Effector memory CD8-positive, alpha-beta T cell (primary cell): Measurements from ENCODE around the gene RPS6KA2.
"Not testable (repeated sequence)": the region's sequence is repeated elsewhere in the genome, so short reads cannot be mapped to it uniquely, and the experiment has no call there.

ENCODE experiments used
- ATAC-seq: fragments of 150-1000 bp; cut with Tn5 transposase; replicated peaks from 2 replicates; pipeline ENCODE4 v1.10.0; 2021; ENCODE audit warnings: mild to moderate bottlenecking, moderate library complexity
- DNase-seq, 3 experiments: peaks; one replicate each; pipeline ENCODE4 v3.0.0; 2021
- H3K27ac Mint-ChIP-seq, 2 donors: one replicate each; pipeline ENCODE4 v1.8.0; 2022; ENCODE audit warnings: mild to moderate bottlenecking in 2 of 2, mixed read lengths in 2 of 2, moderate library complexity in 2 of 2
- H3K27me3 Mint-ChIP-seq, 2 donors: one replicate each; pipeline ENCODE4 v1.8.0; 2022; ENCODE audit warnings: mixed read lengths in 2 of 2
- H3K36me3 Mint-ChIP-seq: one replicate; pipeline ENCODE4 v1.8.0; 2022; ENCODE audit warnings: mild to moderate bottlenecking, moderate library complexity, mixed read lengths; ENCODE audit not compliant: insufficient read depth
- H3K4me1 Mint-ChIP-seq, 2 donors: one replicate each; pipeline ENCODE4 v1.8.0; 2022; ENCODE audit warnings: low read depth in 2 of 2, mixed read lengths in 2 of 2
- H3K4me3 Mint-ChIP-seq, 2 donors: one replicate each; pipeline ENCODE4 v1.8.0; 2022; ENCODE audit warnings: mild to moderate bottlenecking in 2 of 2, mixed read lengths in 2 of 2, moderate library complexity in 2 of 2
- H3K9me3 Mint-ChIP-seq, 2 donors: one replicate each; pipeline ENCODE4 v1.8.0; 2022; ENCODE audit warnings: mixed read lengths in 2 of 2

The RPS6KA2 gene

GRCh38 chr6:166584853-166585429 is 42.1 kb downstream of the RPS6KA2 start:
- Mint-ChIP-seq H3K4me1 (no peaks in the 10 kb centered on the region), H3K9me3 (no peaks in the 10 kb centered on the region), H3K27ac (no peak overlapping the region), H3K4me3 (no peak overlapping the region), H3K36me3 (peaks cover 5% of the 10 kb centered on the region), H3K27me3 (peaks cover 6 to 14% of the 10 kb centered on the region in 2 donors)
- no peak for ATAC-seq
- no peak for DNase-seq

GRCh38 chr6:166584155-166584554 is 42.9 kb downstream of the RPS6KA2 start:
- Mint-ChIP-seq H3K4me1 (no peaks in the 10 kb centered on the region), H3K27me3 (peaks cover 0 to 7% of the 10 kb centered on the region in 2 donors), H3K36me3 (peaks cover 5% of the 10 kb centered on the region)

GRCh38 chr6:166583230-166583965 is 43.7 kb downstream of the RPS6KA2 start:
- Mint-ChIP-seq H3K36me3 (peaks cover 5% of the 10 kb centered on the region), H3K4me3 (no peak overlapping the region)

More at GRCh38 chr6:166584155-166584554, 42.9 kb downstream of the RPS6KA2 start:
- no peak for DNase-seq
- H3K27ac Mint-ChIP-seq: no peak overlapping the region
- H3K4me3 Mint-ChIP-seq: no peak overlapping the region
- no peak for ATAC-seq
- H3K9me3 Mint-ChIP-seq: no peaks in the 10 kb centered on the region

GRCh38 chr6:166582258-166582657 is 44.8 kb downstream of the RPS6KA2 start:
- no peak for ATAC-seq

More at GRCh38 chr6:166583230-166583965, 43.7 kb downstream of the RPS6KA2 start:
- H3K27ac Mint-ChIP-seq: no peak overlapping the region
- H3K4me1 Mint-ChIP-seq: no peaks in the 10 kb centered on the region
- ATAC-seq (no peak), DNase-seq (no peak)
- H3K27me3 Mint-ChIP-seq: peaks cover 0 to under 1% of the 10 kb centered on the region in 2 donors
- H3K9me3 Mint-ChIP-seq: no peaks in the 10 kb centered on the region

GRCh38 chr6:166581801-166582200 is 45.2 kb downstream of the RPS6KA2 start:
- DNase-seq, H3K27ac Mint-ChIP-seq, H3K27me3 Mint-ChIP-seq, ATAC-seq, H3K9me3 Mint-ChIP-seq, H3K4me1 Mint-ChIP-seq, H3K36me3 Mint-ChIP-seq, H3K4me3 Mint-ChIP-seq: not testable (repeated sequence)

More at GRCh38 chr6:166582258-166582657, 44.8 kb downstream of the RPS6KA2 start:
- H3K27ac Mint-ChIP-seq: no peak overlapping the region
- no peaks in the 10 kb centered on the region for H3K27me3 Mint-ChIP-seq
- H3K36me3 Mint-ChIP-seq: peaks cover 5% of the 10 kb centered on the region
- H3K9me3 Mint-ChIP-seq: no peaks in the 10 kb centered on the region
- no peak overlapping the region for H3K4me3 Mint-ChIP-seq
- no peak for DNase-seq
- no peaks in the 10 kb centered on the region for H3K4me1 Mint-ChIP-seq

GRCh38 chr6:166581091-166581511 is 46.0 kb downstream of the RPS6KA2 start:
- Mint-ChIP-seq H3K36me3 (peaks cover 5% of the 10 kb centered on the region), H3K4me3 (no peak overlapping the region), H3K9me3 (peaks cover 2 to 7% of the 10 kb centered on the region in 2 donors), H3K27me3 (no peaks in the 10 kb centered on the region), H3K27ac (no peak overlapping the region), H3K4me1 (no peaks in the 10 kb centered on the region)
- no peak for ATAC-seq
- no peak for DNase-seq

GRCh38 chr6:166580076-166581050 is 46.7 kb downstream of the RPS6KA2 start:
- Mint-ChIP-seq H3K4me1 (no peaks in the 10 kb centered on the region), H3K27ac (no peak overlapping the region), H3K27me3 (no peaks in the 10 kb centered on the region), H3K4me3 (no peak overlapping the region), H3K36me3 (peaks cover 5% of the 10 kb centered on the region), H3K9me3 (peaks cover 2 to 10% of the 10 kb centered on the region in 2 donors)
- DNase-seq: no peak
- no peak for ATAC-seq

- ATAC-seq (no peak), DNase-seq (no peak)
- Mint-ChIP-seq H3K9me3 (peaks cover 2 to 10% of the 10 kb centered on the region in 2 donors), H3K4me1 (no peaks in the 10 kb centered on the region), H3K27me3 (no peaks in the 10 kb centered on the region), H3K27ac (no peak overlapping the region), H3K4me3 (no peak overlapping the region), H3K36me3 (no peaks in the 10 kb centered on the region)
Measured at GRCh38 chr6:166579237-166579850, 47.7 kb downstream of the RPS6KA2 start.

- no peaks in the 10 kb centered on the region for H3K36me3 Mint-ChIP-seq
- no peaks in the 10 kb centered on the region for H3K27me3 Mint-ChIP-seq
- ATAC-seq: no peak
Measured at GRCh38 chr6:166578536-166579236, 48.4 kb downstream of the RPS6KA2 start.

GRCh38 chr6:166575205-166575604 is 51.8 kb downstream of the RPS6KA2 start:
- Mint-ChIP-seq H3K9me3 (peaks cover 2 to 10% of the 10 kb centered on the region in 2 donors), H3K36me3 (no peaks in the 10 kb centered on the region), H3K4me1 (peaks cover 0 to 5% of the 10 kb centered on the region in 2 donors), H3K4me3 (no peak overlapping the region), H3K27me3 (peaks cover 5 to 9% of the 10 kb centered on the region in 2 donors), H3K27ac (no peak overlapping the region)
- ATAC-seq (no peak), DNase-seq (no peak)

More at GRCh38 chr6:166578536-166579236, 48.4 kb downstream of the RPS6KA2 start:
- Mint-ChIP-seq H3K9me3 (peaks cover 2 to 10% of the 10 kb centered on the region in 2 donors), H3K4me3 (no peak overlapping the region), H3K27ac (no peak overlapping the region), H3K4me1 (no peaks in the 10 kb centered on the region)
- DNase-seq: no peak

GRCh38 chr6:166573511-166574216 is 53.4 kb downstream of the RPS6KA2 start:
- no peak overlapping the region for H3K4me3 Mint-ChIP-seq
- ATAC-seq (no peak), DNase-seq (no peak)
- peaks cover 2 to 10% of the 10 kb centered on the region in 2 donors for H3K9me3 Mint-ChIP-seq
- peaks cover 0 to 5% of the 10 kb centered on the region in 2 donors for H3K4me1 Mint-ChIP-seq
- peaks cover 5 to 9% of the 10 kb centered on the region in 2 donors for H3K27me3 Mint-ChIP-seq
- peaks cover 3% of the 10 kb centered on the region for H3K36me3 Mint-ChIP-seq
- H3K27ac Mint-ChIP-seq: no peak overlapping the region
